ENCODE data around the gene LIN37.

The LIN37 gene

GRCh38 chr19:35748106-35749020 is at the start of gene LIN37:
TSS of gene LIN37 (plus strand) at chr19:35748576. CDS start at chr19:35748725, 149 bp downstream.
- DNase-seq, result peak; percentile 97

DNA sequence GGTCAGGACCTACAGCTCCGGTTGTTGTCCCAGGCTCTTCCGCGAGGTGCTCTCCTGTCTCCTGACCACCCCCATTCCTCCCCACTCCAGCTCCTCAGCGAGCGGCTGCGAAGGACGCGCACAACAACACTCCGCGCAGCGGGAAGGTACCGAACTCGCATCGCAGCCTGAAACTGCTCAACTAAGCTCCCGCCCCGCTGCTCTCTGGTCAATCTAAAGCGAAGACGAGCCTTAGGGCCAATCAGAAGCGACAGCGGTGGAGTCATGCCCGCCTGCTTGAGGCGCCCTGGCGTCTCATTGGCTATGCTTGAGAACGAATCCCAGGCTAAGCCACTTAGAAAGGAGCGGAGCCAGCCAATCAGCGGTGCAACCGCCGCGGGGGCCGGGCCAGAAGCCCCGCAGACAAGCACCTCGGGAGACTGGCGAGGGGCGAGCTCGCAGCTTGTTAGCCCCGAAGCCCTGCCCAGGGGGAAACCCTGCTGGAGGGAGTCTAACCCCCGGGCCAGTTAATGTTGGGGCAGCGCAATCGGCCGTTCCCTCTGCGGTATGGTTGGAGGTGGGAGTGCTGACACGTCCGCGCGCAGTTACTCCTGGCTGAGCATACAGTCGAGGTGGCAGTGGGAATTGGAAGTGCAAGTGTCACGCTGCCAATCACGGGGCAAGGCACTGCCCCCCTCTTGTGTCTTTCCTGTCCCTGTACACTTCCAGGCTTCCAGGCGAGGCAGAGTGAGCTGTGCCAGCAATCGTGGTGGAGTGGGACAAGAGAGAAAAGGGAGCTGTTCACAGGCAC is 46.0 kb upstream of the LIN37 start:
- DNase-seq, result peak; percentile 96

- no peak for DNase-seq
Measured at GRCh38 chr19:35703343-35703742, 45.0 kb upstream of the LIN37 start.

DNA sequence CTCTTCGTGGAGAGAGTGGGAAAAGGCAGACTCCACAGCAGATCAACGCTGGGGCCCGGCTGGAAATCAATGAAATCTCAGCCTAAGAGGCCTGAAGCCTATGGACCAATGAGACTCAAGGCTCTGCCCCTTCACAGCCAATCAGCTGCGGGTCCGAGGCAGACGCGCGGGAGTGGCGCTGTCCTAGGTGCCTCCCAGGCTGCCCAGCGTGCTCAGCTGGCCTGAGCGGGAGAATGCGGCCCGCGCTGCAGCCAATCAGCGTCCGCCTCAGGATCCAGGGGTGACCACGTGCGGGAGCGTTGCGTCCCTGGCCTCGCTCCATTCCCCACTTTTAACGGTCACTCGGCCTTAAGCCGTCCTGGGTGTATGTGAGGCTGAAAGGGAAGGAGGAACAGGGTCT is 44.2 kb upstream of the LIN37 start, which contains the start of gene ZBTB32:
ZBTB32 (plus strand) TSS at position 341 of the 400 bp plus-strand sequence. CDS start 10,069 bp downstream, outside the sequence.
- peak; percentile 0 for DNase-seq

DNA sequence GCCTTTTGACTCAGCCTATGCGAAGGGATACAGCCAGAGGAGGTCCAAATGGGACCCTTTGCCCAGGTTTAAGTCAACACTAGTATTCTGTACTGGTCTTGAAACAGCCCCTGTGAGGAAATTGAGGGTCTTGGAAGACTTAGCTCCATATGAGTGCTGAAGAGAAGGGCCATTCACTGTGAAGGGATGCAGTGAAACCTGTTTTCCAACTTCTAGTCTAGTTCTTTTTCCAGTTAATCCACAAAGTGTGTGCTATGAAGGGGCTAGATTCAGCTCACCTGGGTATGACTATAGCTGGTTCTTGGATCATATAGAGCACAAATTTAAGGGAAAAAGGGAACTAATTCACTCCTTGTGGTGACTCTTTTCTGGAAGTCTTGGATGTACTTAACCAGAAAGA is 40.0 kb upstream of the LIN37 start:
- DNase-seq, result no peak

DNA sequence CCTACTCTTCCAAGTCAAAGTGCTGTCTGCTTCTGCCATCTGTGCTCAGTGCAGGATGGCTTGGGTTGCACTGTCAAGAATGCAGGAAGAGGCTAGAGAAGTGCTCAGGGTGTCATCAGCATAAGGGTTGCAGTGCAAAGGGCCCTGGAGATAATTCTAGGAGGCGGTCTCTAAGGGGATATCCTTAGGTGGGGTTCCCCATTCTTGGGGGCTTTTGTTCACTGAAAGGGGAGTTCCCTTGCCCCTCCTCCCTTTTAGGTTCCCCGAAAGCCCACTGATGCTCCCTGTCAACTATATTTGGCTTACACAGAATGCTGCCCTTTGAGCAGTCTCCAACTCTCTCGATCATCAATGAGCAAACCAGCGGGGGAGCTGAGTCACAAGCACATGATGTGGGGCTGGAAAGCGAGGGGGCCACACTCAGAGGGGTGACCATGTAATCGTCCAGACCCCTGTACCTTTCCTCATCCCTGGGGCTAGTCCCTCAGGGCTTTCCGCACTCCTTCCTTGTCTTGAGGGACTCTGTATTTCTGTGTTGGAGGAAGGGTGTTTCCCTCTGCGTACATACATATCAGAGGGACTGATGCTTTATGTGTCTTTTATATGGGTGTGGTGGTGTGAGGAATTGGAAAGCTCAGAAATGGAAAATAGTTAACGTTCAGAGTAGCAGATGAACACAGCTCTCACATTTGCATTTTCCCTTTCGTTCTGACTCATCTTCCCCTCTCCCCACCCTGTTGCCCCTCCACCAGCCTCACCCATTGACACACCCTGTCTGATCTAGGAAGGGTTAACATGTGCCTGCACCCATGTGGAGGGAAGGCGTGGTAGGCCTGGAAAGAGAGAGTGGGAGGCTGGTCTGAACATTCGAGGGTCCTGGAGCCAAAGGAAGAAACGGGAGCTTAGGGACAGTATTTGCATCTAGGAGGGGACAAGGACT is 37.3 kb upstream of the LIN37 start:
- no peak for DNase-seq

- DNase-seq, result no peak
Measured at GRCh38 chr19:35712567-35713505, 35.5 kb upstream of the LIN37 start.

GRCh38 chr19:35713506-35713850 is 34.9 kb upstream of the LIN37 start:
- no peak for DNase-seq

DNA sequence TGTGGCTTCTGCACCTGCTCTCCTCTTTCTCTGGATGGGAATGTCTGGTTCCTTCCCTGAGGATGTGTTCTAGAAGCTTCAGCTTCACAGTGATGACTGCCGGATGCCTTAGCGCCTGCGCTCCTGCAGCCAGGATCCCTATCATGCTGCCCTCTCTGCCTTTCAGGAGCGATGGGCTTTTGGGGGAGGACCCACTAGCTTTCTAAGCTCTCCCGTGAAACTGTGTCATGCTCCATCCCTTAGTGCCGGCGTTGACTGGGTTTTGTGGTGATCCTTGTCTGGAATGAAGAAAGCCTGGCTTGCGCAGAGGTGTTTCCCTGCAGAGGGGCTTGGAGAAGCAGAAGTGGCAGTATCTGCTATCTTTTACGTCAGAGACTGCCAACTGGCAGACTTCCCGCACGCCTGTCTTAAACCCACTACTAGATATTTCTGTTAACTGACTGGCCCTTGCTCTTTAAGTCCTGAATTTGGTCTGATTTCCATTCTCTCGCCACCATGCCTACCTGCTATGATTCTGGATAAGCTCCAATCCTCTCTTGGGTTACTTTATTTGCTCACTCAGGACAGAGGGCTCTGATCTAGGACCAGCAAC is 34.4 kb upstream of the LIN37 start:
- DNase-seq, result no peak

DNA sequence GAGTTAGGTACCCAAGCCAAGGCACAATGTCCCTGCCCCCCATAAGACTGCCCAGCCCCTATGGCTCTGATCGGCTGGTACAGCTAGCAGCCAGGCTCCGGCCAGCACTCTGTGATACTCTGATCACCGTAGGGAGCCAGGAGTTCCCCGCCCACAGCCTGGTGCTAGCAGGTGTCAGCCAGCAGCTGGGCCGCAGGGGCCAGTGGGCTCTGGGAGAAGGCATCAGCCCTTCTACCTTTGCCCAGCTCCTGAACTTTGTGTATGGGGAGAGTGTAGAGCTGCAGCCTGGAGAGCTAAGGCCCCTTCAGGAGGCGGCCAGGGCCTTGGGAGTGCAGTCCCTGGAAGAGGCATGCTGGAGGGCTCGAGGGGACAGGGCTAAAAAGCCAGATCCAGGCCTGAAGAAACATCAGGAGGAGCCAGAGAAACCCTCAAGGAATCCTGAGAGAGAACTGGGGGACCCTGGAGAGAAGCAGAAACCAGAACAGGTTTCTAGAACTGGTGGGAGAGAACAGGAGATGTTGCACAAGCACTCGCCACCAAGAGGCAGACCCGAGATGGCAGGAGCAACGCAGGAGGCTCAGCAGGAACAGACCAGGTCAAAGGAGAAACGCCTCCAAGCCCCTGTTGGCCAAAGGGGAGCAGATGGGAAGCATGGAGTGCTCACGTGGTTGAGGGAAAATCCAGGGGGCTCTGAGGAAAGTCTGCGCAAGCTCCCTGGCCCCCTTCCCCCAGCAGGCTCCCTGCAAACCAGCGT is 33.6 kb upstream of the LIN37 start:
- DNase-seq, result no peak

- DNase-seq, result no peak
Measured at GRCh38 chr19:35715355-35715809, 33.0 kb upstream of the LIN37 start.

DNA sequence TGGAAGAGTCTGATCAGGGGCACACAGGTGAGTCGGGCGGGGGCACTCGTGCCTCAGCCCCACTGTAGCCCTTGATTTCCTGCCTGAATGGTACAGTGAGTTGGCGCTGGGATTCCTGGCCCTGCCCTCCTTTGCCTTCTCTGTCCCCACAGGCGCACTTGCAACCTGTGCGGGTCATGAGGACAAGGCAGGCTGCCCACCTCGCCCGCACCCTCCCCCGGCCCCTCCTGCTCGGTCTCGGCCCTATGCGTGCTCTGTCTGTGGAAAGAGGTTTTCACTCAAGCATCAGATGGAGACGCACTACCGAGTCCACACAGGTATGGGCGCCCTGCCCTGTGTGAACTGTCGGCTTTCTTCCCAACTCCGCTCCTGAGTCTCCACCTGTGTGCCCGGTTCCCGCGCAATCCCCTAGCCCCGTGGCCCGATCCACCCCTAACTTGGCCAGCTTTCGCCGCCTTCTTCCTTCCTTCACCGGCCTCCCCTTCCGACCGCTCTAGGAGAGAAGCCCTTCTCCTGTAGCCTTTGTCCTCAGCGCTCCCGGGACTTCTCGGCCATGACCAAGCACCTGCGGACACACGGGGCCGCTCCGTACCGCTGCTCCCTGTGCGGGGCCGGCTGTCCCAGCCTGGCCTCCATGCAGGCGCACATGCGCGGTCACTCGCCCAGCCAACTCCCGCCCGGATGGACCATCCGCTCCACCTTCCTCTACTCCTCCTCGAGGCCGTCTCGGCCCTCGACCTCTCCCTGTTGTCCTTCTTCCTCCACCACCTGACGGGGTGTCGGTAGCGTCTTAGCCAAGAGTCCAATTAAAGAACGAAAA is 32.2 kb upstream of the LIN37 start:
- peak; percentile 49 for DNase-seq

DNA sequence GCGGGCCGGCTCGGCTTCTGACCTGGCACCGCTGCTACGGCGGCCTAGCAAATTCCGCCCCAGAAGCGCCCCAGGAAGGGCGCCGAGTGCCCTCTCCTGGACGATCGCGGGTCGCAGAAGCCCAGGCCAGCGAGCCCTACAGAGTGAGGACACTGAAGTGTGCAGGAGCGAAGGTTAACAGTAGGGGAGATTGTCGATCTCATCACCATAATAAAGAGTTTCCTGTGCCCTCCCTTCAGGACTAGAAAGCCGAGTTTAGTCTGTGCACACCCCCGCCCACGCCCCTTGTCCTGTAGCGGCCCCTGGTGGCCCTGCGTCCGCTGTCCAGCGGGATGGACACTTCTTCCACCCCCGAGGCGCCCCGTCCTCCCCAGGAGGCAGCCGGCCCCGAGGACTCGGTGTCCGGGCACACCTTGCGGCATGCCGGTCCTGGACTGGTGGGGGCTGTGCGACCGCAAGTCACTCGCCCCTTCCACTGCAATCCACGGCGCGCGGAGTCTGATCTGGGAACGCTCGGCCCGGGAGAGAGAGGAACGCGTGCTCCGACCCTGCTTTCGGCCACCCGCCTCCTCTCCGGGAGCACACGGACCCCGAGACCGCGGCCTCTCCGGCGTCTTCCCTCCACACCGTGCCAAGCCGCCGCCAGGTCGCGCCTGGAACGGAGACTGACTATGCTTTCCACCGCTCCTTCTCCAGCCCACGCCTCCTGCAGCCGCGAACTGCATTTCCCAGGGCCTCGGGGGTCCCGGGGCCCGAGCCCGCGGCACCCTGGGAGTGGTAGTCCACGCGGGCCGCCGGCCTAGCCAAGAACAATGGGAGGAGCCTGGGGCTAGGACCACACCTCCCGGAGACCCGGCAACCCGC is 31.3 kb upstream of the LIN37 start:
- DNase-seq, result peak; percentile 83

DNA sequence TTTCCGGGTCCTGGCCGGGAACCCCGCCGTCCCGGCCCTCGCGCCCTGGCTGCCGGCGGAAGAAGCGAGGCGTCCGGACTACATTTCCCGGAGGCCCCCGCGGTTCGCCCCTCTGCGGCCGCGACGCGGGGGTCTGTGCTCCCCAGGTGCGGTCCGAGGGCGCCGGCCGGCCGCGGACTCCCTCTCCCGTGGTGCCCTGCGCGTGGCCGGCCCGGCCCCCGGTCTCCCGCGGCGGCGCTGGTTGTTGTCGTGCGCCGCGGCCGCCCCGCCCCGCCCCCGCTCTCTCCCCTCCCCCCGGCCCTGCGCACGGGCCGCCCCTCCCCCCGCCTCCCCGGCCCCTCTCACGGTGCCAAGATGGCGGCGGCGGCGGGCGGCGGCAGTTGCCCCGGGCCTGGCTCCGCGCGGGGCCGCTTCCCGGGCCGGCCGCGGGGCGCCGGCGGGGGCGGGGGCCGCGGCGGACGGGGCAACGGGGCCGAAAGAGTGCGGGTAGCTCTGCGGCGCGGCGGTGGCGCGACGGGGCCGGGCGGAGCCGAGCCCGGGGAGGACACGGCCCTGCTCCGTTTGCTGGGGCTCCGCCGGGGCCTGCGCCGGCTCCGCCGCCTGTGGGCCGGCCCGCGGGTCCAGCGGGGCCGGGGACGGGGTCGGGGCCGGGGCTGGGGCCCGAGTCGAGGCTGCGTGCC is 30.6 kb upstream of the LIN37 start, which contains the start of gene KMT2B:
KMT2B (plus strand) TSS at position 339 of the 680 bp plus-strand sequence; CDS start at position 355, 16 bp downstream.
- peak; percentile 65 for DNase-seq

- peak; percentile 29 for DNase-seq
Measured at GRCh38 chr19:35718345-35719041, 29.9 kb upstream of the LIN37 start.

GRCh38 chr19:35719402-35720162 is 28.8 kb upstream of the LIN37 start:
- DNase-seq, result no peak

All from kidney glomerular epithelial cell (primary cell).